Stimulated activated CD4-positive, alpha-beta T cell treated with anti-CD3 and anti-CD28 coated beads, Interleukin-4, amount 100 ng/mL, for 4 hours (primary cell): ENCODE results near the gene RNF217.
"Not testable (repeated sequence)": the region's sequence is repeated elsewhere in the genome, so short reads cannot be mapped to it uniquely, and the experiment has no call there.

Source experiments
- DNase-seq, 2 experiments: peaks; one replicate each; pipeline ENCODE4 v3.0.0-alpha.2; 2020

Gene RNF217

DNA sequence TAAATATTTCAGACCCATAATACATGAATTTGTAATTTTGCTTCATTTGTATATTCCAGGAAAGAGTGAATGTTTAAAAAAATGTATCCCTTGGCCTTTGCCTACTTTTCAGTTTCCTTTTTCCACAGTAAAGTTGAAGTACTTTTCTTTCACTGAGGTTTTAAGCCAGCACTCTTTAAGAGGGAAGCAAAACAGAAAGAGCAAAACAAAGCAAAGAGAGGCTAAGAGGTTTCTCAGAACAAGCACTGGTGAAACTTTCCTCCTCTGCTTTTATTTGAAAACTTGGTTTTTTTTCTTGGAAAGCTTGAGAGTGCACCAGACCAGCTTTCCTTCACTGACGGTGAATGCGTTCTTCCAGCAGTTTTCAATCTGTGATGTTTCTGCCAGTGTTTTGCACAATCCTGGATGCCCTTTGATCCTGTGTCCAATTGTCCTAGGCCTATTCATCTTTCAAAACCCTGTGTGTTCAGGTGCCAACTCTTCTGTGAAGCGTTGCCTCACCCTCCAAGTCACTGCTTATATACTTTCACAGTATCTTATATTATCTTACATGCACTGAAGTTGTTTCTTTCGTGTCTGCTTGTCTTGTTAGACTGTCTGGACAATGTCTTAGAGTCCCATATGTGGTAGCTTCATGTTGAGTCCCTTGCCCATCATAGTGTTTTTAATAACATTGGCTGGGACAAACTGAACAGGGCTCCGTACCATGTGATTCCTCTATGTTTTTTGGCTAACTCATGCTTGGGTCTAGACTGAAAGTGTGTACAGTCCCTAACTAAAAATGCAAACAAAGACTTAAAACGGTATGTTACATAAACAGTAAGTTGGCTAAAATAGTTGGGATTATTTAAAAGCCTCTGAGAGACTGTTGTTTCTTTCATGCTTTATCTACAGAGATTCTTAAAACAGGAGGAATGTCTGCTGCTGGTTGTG, 1.9 kb downstream of the RNF217 start:
- no peak for DNase-seq

DNA sequence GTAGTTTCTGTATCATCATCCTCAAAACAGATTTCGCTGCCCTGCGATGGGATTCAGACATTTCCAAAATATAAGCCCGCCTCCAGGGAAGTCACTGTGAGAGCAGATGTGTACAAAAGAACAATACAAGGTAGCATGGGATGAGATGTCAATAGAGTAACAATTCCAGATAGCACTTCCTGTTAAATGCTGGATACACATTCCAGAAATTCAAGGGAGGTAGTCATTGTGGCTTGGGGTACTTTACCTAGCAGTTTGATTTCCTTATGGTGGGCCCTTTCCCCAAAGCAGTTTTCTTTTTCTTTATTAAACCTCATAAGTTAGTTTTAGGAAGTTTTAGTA, 2.5 kb downstream of the RNF217 start:
- DNase-seq = no peak

DNA sequence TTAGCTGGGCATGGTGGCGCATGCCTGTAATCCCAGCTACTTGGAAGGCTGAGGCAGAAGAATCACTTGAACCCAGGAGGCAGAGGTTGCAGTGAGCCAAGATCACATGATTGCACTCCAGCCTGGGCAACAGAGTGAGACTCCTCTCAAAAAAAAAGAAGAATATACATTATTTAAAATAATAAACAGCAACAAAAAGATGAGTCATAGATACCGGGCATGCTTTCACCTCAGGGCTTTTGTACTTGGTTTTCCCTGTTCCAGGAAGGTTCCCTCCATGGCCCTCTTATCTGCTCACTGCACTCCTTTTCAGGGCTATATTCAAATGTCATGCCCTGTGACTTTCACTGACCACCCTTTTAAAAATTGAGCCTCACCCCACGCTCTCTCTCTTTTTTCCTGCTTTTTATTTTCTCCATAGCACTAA, 3.2 kb downstream of the RNF217 start:
- DNase-seq = not testable (repeated sequence)

DNA sequence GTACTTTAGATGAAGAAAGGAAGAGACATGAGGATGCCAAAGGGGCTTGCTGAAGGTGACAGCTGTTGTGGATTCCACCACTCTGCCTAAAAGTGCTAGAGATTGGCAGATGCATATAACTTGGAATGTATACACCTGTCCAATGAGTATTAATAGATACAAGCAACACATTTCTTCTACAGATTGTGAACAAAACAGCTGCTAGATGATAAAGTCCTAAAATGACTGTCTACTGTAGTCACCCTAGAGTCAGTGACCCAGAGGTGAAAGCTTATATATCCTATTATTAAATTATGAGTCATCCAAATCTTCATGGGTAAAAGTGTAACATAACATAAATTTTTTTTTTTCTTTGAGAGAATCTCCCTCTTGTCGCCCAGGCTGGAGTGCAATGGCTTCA, 5.2 kb downstream of the RNF217 start:
- no peak for DNase-seq

DNA sequence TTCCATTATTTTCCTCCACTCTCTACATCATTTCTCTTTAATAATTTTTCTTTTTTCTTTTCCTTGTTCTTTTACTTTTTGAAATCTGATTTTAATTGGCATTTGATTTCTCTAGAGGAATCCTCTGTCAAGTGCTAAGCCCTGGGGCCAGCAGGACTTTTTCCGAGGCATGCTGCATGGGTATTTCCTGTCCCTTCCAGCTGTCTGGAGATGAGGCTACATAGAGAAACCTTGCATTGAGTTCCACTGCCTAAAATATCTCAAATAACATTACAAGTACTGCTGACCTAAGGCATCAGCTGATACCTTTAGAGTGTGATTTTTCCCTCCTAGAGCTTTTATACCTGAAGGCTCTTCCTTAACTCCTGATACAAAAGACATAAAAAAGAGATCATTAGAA, 6.2 kb downstream of the RNF217 start:
- DNase-seq = no peak

DNA sequence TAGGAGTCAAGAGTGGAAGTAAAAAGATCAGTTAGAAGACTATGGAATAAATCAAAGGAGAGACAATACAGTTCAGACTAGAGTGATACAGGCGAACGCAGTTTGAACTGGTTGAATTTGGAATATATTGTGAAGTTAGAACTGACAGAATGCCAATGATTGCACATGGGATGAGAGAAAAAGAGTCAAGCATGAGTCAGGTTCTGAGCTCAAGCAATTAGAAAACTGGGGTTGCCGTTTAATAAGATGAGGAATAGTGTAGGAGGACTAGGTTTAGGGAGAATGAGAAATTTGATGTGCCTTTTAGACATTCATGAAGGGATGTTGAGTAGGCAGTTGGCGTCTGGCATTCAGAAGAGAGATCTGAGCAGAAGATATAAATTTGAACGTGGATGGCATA, 8.0 kb downstream of the RNF217 start:
- DNase-seq = no peak

DNA sequence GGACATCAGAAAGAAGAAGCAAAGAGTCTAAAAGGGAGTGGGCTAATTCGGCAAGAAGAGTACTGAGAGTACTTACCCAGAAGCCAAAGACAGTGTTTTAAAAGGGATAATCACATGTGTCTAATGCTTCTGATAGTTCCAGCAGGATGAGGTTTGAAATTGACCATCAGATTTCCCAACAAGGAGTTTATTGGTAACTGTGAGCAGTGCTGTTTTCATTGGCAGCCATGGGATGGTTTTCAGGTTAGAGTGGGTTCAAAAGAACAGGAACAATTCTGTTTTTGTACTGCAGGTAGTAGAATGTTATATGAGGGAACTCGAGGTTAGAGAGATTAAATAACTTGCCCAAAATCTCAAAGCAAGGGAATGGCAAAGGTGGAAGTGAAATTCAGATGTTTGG, 8.5 kb downstream of the RNF217 start:
- no peak for DNase-seq

DNA sequence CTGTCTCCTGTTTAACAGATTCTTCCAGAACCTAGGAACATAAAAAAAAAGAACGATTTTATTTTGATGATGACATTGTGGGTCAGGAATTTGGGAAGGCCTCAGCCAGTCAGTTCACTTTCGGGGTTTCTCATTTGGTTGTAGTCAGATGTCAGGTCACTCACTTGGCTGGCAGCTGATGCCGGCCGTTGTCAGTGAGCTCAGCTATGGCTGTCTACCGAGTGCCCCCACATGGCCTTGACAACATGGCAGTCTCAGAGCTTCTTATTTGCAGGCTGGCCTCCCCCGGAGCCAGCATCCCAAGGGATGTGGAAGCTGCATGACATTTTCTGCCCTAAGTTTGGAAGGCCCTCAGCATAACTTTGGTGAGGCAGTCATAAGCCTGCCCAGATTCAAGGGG, 11.5 kb downstream of the RNF217 start:
- no peak for DNase-seq

DNA sequence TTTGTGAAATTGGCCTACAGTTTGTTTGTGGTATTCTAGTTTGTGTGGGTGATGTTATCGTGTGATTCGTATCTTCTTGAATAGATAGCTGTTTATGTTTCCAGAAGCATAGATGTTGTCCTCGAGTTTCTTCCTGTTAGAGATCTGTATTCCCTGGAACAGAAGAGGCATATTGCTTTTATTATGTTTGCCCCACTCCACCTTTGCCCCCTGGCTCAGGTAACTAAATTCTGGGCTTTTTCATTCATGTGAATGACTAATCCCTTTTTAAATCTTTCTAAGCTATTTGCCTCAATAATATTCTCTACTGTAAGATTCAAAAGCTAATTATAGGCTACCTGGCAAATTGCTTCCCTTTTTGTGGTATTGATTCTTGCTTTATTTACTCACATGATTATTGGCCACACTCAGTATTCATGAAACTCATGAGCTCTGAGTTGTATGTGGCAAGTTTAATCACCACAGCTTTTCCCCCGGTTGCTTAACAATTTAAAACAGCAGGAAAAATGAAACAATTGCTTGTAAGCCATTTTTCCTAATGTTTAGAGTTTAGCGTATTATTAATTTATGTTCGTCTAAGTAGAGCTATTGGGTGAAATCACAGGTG, 12.6 kb downstream of the RNF217 start:
- no peak for DNase-seq

DNA sequence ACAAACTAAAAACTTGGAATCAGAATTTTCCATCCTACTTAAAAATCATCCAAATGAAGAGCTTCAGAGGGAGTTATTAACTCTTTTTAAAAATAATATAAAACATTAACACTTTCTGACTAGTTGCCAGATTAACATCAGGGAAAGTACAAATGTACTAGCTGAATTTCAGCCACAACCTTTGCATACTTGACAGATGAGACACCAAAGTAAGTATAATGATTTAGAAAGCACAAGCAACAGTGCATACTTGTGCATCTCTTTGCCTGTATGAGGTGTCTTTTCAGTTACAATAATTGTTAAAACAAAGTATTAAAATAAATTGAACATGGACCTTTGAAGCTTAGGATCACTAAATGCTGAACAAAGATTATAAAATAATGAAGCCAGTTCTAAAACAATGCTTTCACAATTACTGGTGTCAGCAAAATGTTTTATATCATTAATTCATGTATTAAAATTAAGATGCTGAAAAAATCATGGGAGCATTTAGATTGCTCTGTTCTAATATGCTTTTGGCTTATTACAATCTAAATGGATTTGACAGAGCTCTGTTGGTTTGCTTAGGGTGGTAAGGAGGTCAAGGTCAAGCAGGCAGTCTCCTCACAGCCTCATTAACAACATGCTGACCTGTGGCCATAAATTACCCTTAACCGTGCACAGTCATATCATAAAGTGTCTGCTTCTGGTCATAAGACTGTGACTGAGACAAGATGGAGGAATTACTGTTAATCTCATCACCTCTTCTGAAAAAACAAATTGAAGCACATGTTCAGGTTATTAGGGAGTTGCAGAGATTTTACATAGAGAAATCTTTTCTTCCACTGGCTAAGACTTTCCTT, 15.1 kb downstream of the RNF217 start:
- DNase-seq = no peak

DNA sequence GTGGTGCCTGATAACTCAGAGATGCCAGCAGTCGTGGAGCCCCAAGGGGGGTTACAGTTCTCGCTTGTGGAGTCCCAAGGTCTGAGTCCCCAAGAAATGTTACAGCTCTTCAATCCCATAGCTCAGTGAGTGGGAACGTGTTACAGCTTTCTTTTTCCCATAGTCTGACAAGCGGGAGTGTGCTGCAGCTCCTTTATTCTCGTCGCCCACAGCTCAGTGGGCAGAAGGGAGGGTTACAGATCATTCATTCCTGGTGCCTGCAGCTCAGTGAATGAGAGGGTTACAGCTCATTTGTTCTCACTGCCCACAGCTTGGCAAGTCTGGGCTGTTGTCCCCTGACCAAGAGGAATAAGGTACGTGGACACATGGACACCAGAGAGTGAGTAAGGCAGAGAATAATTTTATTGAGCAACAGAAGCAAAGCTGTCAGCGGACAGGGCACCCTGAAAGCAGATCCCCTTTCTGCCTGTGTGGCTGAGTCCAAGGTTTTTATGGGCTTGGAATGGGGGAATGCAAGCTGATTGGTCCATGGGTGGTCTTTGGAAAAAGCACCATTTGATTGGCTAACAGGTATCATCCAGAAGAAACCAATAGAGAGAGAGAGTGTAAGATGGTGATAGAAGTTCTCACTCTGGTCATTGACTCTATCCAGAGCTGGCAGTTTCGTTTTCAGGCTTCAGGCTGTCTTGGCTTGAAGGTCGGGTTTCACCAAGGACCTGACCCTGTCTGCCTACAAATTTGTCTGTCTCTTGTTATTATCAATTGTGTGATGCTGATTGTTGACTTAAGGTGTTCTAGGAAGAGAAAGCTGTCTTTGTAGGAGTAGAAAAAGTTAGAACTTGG, 16.4 kb downstream of the RNF217 start:
- DNase-seq = no peak

DNA sequence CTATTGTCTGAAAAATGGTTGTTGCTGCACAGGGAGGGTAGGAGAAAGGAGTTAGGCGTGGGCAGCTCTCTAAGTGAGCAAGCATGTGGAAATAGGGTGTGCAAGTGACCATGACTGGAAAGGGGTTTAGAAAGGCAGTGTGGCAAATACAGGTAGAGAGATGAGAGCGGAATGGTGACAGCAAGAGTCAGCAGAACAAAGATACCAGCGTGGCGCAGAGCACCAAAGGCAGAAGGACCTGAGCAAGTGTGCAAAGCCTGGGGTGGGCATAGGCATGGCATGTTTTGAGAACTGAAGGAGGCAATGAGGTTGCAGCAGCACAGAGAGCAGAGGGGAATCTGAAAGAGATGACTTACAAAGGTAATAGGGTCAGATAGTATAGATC, 17.0 kb downstream of the RNF217 start:
- no peak for DNase-seq

DNA sequence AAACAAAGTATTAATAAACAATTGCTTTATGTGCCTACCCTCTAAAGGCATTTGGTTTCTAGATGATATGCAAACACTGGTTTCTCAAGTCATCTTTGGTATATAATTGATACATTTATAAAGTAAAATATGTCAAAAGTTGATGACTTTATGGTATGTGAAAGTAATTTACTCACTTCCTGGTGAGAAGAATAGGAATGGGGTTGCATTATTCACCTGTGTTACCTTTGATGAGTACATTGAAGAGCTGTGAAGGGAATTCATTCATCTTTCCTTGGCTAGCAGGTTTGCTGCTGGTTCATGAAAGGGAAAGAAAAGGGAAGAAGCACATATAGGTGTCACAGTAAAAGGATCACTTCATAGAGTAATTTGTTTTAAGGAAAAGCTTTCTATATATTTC, 20.4 kb downstream of the RNF217 start:
- no peak for DNase-seq

DNA sequence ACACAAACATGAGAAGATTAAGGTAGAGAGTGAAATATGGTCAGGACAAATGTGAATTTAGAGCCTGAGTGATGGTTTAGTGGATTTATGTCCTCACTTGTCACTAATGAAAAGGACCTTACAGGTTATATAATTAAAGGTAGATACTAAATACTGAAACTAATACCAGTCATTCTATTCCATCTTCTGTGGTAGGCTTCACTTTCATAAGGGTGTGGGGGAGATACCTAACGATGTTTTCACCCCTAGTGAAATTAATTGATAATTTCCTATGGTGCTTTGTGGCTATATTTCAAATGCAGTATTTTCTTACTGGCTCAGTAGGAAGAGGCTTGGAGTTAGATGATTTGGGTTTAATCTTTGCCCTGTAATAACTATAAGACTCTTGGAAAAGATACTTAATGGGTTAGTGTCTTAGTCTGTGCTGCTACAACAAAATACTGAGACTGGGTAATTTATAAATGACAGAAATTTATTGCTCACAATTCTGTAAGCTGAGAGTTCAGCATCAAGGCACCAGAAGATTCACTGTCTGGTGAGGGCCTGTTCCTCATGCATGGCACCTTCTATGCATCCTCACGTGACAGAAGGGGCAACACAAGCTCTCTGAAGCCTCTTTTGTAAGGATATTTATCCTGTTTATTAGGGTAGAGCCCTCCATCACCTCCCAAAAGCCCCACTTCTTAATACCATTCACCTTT, 21.3 kb downstream of the RNF217 start:
- no peak for DNase-seq

DNA sequence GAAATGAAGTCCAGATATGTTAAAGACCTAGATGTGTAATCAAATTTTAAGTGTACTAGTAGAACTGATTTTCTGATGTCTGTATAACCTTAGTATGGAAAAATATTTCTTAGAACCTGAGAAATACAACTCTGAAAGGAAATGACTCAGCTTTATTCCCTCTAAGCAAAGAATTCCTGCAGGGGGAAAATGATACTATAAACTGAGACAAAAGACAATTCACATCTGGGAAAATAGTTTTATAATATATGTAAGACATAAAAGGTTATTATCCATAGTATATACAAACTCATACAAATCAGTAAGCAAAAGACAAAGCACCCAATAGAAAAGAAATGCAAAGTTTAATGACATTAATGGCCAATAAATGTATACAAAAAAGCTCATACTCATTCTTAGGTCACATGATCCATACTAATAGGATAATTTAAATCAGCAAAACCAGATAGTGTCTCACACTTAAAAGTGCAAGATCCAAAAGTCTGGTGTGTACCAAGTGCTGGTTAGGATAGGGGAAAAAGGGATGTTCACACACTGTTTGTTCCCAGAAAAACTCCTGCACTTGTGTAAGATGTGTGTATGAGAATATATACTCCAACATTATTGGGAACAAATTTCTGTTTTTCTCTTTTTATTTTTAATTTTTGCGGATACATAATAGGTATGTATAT, 22.6 kb downstream of the RNF217 start:
- DNase-seq = no peak

DNA sequence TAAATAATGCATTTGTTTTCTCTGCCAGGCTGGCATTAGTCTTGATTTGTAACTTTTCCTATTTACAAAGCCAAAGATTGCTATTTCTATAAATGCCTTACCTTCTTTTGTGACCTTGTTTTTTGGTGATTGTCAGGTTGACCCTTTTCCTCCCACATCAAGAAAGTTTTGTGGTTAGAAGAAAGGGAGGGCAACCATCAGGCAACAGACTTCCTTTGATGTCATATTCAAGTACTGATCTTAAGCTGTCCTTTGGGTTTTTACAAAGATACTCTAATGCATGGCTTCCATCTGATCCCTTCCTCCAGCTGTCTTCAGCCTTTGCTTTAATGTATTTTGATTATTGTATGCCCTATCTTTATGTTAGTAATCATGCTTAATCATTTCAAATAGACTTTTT, 23.9 kb downstream of the RNF217 start:
- DNase-seq = no peak

DNA sequence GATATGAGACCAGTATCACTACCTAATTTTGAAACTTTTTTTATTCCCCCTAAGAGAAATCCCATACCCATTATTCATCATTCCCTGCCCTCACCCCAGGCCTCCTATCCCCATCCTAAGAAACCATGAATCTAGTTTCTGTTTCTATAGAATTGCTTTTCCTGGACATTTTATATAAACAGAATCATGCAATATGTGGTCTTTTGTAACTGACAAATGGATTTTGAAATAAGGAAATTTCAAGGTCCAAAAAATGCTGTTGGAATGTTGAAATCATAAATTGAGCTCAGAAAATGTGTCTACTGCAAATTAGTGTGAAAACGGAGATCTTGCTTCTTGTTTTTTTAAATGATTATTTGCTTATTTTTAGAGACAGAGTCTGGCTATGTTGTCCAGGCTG, 25.1 kb downstream of the RNF217 start:
- DNase-seq = no peak

DNA sequence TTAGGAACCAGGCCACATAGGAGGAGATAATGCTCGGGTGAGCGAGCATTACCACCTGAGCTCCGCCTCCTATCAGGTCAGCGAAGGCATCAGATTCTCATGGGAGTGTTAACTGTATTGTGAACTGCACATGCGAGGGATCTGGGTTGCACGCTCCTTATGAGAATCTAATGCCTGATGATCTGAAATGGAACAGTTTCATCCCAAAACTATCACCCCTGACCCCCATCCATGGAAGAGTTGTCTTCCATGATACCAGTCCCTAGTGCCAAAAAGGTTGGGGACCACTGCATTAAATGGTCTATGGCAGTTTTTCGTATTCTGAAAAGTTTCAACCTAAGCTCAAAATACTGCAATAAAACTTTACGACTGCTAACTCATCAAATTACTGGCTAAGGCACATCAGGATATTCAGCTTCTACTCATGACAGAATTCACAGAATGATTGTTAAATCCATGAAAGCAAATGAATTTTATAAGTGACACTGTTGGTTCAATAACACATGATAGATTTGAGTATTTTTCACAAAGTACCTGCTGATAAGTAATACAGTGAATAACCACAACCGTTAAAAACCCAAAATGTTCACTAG, 25.9 kb downstream of the RNF217 start:
- no peak for DNase-seq

DNA sequence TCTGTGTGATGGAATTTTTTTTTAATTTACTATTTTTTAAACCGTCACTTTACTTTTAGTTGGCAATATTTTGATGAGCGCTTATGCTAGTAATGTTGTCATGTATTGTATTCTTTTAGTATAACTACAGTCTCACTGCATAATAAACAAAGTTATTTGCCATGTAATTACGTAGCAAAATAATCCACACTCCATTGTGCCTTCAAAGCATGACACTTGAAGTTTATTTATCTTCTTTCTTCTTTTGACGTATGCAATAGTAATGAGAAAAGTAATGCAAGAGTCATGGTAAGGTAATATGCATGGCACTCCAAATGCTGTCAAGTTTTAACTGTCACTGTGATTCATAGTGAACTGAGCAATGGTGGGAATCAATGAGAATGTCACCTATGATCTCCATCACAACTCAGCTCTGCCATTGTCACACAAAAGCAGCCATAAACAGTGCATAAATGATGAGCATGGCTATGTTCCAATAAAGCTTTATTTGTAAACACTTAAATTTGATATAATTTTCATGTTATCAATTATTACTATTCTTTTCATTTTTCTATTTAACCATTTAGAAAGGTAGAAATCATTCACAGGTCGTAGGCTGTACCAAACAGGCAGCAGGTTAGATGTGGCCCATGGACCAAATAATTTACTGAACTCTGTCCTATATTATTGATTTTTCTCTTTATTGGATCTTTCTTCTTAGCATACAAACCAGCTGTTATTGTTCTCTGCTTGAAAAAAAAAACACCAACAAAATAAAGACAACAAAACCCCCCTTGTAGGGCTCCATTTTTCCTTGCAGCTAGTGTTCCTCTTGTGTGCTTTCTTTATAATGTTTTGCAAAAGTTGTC, 27.1 kb downstream of the RNF217 start:
- no peak for DNase-seq

DNA sequence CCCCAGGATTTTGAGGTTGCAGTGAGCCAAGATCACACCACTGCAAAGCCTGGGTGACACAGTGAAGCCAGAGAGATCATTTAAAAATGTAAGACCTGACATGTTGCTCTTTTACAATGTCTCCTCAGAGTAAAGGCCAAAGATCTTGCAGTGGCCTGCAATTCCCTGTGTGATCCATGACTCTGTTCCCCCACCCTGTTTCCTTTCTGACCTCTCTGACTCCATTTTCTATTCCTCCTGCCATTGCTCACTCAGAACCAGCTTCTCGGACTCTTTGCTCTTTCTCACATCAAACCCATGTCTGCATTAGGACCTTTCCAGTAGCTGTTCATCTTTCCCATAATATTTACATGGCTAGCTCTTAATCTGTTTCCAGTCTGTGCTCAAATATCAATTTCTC, 28.8 kb downstream of the RNF217 start:
- no peak for DNase-seq
